ENCODE results near the gene PLCD4. TPM values are rescaled to one million over a fixed set of nuclear protein-coding genes. Genes with fewer than 3 reads are reported as not detected.

The PLCD4 gene
- polyA plus RNA-seq, 1 experiment, result 4.9 TPM

DNA sequence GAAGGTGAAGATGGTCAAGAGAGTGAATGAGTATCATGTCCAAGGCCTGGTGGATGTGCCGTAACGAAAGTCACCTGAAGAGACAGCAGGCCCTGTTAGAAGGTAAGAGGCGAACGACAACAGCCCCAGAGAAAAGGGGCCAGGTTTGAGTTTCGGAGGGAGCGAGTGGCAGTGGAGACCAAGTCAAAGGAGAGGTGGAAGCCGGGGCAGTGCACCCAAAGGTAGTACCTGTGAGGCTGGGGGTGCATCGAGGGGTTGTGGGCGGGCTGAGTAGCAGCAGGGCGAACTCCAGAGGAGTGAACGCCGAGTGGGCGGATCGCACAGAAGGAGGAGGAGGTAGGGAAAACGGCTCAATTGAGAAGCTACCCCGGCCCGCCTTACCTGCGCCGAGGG is 39.9 kb upstream of the PLCD4 start:
- Histone ChIP-seq H3K4me3 (ENCODE audit: low read depth, low read length) (peak overlapping the region; percentile 92), H3K27me3 (ENCODE audit: control insufficient read depth, insufficient read depth, low read length) (no peaks in the 10 kb centered on the region), H3K27ac (ENCODE audit: low read depth, low read length) (peak overlapping the region; percentile 72), H3K9me3 (ENCODE audit: control insufficient read depth, insufficient read depth, low read length) (no peaks in the 10 kb centered on the region; the same call in 1 of the 2 replicates)
- ChIA-PET CTCF (interaction anchor here (1.1 kb wide), 1 partner anchor 80 kb away, joined by 4 read pairs; no protein-coding TSS in a partner anchor), POLR2A (interaction anchor here (0.7 kb wide), 1 partner anchor 15 kb away, joined by 4 read pairs; no protein-coding TSS in a partner anchor)
- TF ChIP-seq, protein P1, sequence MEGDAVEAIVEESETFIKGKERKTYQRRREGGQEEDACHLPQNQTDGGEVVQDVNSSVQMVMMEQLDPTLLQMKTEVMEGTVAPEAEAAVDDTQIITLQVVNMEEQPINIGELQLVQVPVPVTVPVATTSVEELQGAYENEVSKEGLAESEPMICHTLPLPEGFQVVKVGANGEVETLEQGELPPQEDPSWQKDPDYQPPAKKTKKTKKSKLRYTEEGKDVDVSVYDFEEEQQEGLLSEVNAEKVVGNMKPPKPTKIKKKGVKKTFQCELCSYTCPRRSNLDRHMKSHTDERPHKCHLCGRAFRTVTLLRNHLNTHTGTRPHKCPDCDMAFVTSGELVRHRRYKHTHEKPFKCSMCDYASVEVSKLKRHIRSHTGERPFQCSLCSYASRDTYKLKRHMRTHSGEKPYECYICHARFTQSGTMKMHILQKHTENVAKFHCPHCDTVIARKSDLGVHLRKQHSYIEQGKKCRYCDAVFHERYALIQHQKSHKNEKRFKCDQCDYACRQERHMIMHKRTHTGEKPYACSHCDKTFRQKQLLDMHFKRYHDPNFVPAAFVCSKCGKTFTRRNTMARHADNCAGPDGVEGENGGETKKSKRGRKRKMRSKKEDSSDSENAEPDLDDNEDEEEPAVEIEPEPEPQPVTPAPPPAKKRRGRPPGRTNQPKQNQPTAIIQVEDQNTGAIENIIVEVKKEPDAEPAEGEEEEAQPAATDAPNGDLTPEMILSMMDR (IDR thresholded peaks at IDR 0.05; ENCODE audit: low read depth, low read length), result no peak
- no peak for DNase-seq (ENCODE audit: low read depth, low spot score)

DNA sequence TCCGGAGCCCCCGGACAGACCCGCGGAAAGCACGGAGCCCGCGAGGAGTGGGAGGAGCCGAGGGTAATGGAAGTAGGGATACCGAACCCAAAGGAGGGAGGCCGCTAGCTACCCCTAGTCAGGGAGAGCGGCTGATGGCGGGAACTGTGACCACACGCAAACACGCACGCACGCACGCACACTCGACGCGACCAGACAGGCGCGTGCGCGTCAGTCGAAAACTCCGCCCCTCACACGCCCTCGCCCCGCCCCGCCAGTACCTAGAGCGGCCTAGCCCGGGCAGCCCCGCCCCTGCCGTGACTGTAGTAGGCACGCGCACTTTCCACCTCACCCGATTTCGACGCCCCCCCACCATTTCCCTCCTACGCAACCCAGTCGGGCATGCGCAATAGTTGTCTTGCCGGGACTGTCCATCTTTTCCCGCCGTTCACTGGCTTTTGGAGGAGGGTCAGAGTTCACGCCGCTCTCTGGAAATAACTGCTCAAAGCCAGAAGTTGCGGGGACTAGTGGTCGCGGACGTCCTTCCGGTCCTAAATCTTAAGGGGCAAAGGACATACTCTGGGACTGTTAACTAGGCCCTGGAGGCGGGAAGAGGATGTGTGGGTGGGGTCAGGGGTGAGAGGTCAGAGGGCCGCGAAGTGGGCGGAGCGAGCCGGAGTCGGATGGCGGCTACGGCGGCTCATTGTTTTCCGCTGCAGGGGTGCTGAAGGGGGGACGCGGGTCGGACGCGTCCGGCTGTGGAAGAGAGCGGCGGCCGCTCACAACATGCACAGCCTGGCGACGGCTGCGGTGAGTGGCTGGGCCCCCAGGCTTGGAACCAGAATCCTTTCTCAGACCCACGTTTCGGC is 39.3 kb upstream of the PLCD4 start, which contains the start of the genes CNOT9 and USP37:
CNOT9 (plus strand) TSS at position 650 of the 848 bp plus-strand sequence; CDS start at position 766, 116 bp downstream.
USP37 (minus strand) TSS at position 162 of the 848 bp plus-strand sequence. CDS start 9,698 bp downstream, outside the sequence.
- TF ChIP-seq, protein P1 (IDR thresholded peaks at IDR 0.05; ENCODE audit: low read depth, low read length), result no peak
- Histone ChIP-seq H3K4me3 (ENCODE audit: low read depth, low read length) (peak within 1 kb of the TSS; percentile 92), H3K9me3 (ENCODE audit: control insufficient read depth, insufficient read depth, low read length) (no peaks in the 10 kb centered on the region; the same call in 1 of the 2 replicates), H3K27me3 (ENCODE audit: control insufficient read depth, insufficient read depth, low read length) (no peaks in the 10 kb centered on the region), H3K27ac (ENCODE audit: low read depth, low read length) (peak within 1 kb of the TSS; percentile 95)
- ChIA-PET CTCF (interaction anchor here (1.1 kb wide), 1 partner anchor 80 kb away, joined by 4 read pairs; no protein-coding TSS in a partner anchor), POLR2A (interaction anchor here (0.7 kb wide), 1 partner anchor 14 kb away, joined by 4 read pairs; no protein-coding TSS in a partner anchor)
- peak; percentile 95 for DNase-seq (ENCODE audit: low read depth, low spot score)

DNA sequence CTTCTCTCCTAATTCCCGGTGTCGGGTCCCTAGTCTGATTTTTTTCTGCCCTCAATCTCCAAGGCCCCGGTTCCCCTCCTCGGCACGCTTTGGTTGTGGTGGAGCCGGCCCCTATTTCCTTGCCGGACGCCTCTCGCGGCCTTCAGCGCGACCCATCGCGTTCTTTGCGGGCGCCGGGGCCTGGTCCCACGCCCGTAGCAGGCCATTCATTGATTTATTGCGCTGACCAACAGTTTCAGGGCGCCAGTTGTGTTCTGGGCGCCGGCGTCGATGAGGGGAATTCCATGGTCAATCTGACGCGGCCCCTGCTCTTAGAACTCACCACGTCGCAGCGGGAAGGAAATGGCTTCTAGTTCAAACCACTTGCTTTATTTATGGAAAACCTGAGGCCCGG is 38.7 kb upstream of the PLCD4 start:
- CTCF ChIA-PET, result no interaction called here
- peak overlapping the region; percentile 74 for H3K4me3 ChIP-seq (ENCODE audit: low read depth, low read length)
- no peaks in the 10 kb centered on the region; the same call in 1 of the 2 replicates for H3K9me3 ChIP-seq (ENCODE audit: control insufficient read depth, insufficient read depth, low read length)
- DNase-seq (ENCODE audit: low read depth, low spot score), result peak; percentile 37
- POLR2A ChIA-PET, result no interaction called here
- TF ChIP-seq, protein P1 (IDR thresholded peaks at IDR 0.05; ENCODE audit: low read depth, low read length), result no peak
- H3K27ac ChIP-seq (ENCODE audit: low read depth, low read length), result peak overlapping the region; percentile 95
- H3K27me3 ChIP-seq (ENCODE audit: control insufficient read depth, insufficient read depth, low read length), result no peaks in the 10 kb centered on the region

DNA sequence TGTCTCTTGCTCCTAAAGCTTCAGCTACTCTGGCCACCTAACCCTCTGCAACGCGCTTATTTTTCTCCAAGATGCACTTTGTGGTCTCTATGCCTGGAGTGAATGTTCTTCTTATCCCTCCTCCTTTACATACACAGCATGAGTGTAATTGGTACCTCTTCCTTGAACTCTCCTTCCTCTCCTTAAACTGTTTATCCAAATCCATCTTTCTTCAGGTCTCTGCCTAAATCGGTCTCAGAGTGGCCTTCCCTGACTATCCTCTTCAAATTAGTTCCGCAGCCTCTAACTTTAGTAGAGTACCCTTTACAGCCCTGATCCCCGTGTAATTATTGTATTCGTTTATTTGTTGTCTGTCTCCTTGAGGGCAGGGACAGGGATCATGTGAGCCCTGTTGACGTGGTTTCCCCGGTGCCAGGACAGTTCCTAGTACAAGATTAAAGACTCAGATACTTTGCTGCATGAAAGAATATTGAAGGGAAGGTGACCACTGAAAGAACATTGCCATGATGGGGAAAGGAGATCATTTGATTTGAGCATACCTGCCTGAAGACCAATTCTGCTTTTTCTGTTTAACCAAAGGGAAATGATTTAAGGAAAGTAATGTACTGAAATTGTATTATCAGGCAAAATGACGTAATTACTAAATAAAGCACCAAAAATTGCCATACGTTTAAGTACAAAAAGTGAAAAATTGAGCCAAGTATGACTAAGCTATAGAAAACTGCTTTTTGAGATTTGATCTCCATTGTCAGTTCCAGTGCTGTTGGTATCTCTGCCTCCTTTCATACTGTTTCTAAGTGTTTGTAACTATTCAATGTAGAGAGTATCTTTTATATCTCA is 37.8 kb upstream of the PLCD4 start:
- POLR2A ChIA-PET, result no interaction called here
- Histone ChIP-seq H3K27ac (ENCODE audit: low read depth, low read length) (peak overlapping the region; percentile 95), H3K9me3 (ENCODE audit: control insufficient read depth, insufficient read depth, low read length) (no peaks in the 10 kb centered on the region; the same call in 1 of the 2 replicates), H3K27me3 (ENCODE audit: control insufficient read depth, insufficient read depth, low read length) (no peaks in the 10 kb centered on the region), H3K4me3 (ENCODE audit: low read depth, low read length) (peak overlapping the region; percentile 74)
- TF ChIP-seq, protein P1 (IDR thresholded peaks at IDR 0.05; ENCODE audit: low read depth, low read length), result no peak
- CTCF ChIA-PET, result no interaction called here
- no peak for DNase-seq (ENCODE audit: low read depth, low spot score)
